ENCODE measurements around the gene HDAC4.

HDAC4 gene

DNA sequence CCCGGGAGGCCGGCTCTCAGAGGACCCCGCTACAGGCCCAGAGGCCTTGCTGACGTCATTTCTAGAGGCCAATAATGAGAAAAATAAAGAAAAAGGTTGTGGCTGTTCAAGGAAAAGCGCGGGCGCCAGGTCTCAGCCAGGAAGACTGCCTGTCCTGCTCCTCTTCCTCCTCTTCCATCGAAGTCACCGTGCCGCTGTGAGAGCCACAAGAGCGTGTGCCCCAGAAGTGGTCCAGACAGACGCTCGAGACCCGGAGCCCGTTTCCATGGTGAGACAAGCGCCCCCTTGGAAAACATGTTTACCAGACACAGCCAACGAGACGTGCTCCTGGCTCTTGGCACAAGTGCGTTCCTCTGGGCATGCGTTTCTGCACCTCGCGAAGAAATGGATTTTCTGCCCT is 210.5 kb downstream of the HDAC4 start:
- Histone ChIP-seq H3K36me3 (ENCODE audit: insufficient read depth, low read length) (peaks cover 42% of the 10 kb centered on the region; the same call in 1 of the 2 replicates), H3K79me2 (ENCODE audit: insufficient read depth, low read length) (no peaks in the 10 kb centered on the region), H3K4me3 (ENCODE audit: low read length, poor library complexity, severe bottlenecking) (no peak overlapping the region), H2AFZ (ENCODE audit: low read length) (no peak overlapping the region), H3K9me2 (replicated peaks; ENCODE audit: low read depth, low read length) (no peaks in the 10 kb centered on the region), H3K9me3 (ENCODE audit: insufficient read depth, low read depth, low read length) (peaks cover 6% of the 10 kb centered on the region; the same call in 1 of the 2 replicates), H4K20me1 (ENCODE audit: insufficient read depth, low read length, poor library complexity, severe bottlenecking) (no peaks in the 10 kb centered on the region), H3K9ac (ENCODE audit: low read depth, low read length, poor library complexity, severe bottlenecking) (no peak overlapping the region), H3F3A (ENCODE audit: low read depth) (no peaks in the 10 kb centered on the region), H3K4me2 (ENCODE audit: low read depth, low read length, poor library complexity, severe bottlenecking) (no peak overlapping the region), H3K27me3 (ENCODE audit: insufficient read depth, low read length, poor library complexity, severe bottlenecking) (no peaks in the 10 kb centered on the region), H3K4me1 (ENCODE audit: insufficient read depth, low read length, poor library complexity, severe bottlenecking) (no peaks in the 10 kb centered on the region)
- TF ChIP-seq, protein P1, sequence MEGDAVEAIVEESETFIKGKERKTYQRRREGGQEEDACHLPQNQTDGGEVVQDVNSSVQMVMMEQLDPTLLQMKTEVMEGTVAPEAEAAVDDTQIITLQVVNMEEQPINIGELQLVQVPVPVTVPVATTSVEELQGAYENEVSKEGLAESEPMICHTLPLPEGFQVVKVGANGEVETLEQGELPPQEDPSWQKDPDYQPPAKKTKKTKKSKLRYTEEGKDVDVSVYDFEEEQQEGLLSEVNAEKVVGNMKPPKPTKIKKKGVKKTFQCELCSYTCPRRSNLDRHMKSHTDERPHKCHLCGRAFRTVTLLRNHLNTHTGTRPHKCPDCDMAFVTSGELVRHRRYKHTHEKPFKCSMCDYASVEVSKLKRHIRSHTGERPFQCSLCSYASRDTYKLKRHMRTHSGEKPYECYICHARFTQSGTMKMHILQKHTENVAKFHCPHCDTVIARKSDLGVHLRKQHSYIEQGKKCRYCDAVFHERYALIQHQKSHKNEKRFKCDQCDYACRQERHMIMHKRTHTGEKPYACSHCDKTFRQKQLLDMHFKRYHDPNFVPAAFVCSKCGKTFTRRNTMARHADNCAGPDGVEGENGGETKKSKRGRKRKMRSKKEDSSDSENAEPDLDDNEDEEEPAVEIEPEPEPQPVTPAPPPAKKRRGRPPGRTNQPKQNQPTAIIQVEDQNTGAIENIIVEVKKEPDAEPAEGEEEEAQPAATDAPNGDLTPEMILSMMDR (conservative IDR thresholded peaks at IDR 0.05; ENCODE audit: low read length) = no peak
- no peak for TF ChIP-seq EZH2phosphoT487 (IDR thresholded peaks at IDR 0.05; ENCODE audit: borderline replicate concordance)

- Histone ChIP-seq H2AFZ (ENCODE audit: low read length) (no peak overlapping the region), H3K36me3 (ENCODE audit: insufficient read depth, low read length) (peaks cover 43% of the 10 kb centered on the region; the same call in 1 of the 2 replicates), H3K9me3 (ENCODE audit: insufficient read depth, low read depth, low read length) (peaks cover 6% of the 10 kb centered on the region; the same call in 1 of the 2 replicates), H3K9me2 (replicated peaks; ENCODE audit: low read depth, low read length) (no peaks in the 10 kb centered on the region), H3K9ac (ENCODE audit: low read depth, low read length, poor library complexity, severe bottlenecking) (no peak overlapping the region), H3K27me3 (ENCODE audit: insufficient read depth, low read length, poor library complexity, severe bottlenecking) (no peaks in the 10 kb centered on the region), H3K4me1 (ENCODE audit: insufficient read depth, low read length, poor library complexity, severe bottlenecking) (no peaks in the 10 kb centered on the region), H3K79me2 (ENCODE audit: insufficient read depth, low read length) (no peaks in the 10 kb centered on the region), H3F3A (ENCODE audit: low read depth) (no peaks in the 10 kb centered on the region), H4K20me1 (ENCODE audit: insufficient read depth, low read length, poor library complexity, severe bottlenecking) (no peaks in the 10 kb centered on the region), H3K4me2 (ENCODE audit: low read depth, low read length, poor library complexity, severe bottlenecking) (no peak overlapping the region), H3K4me3 (ENCODE audit: low read length, poor library complexity, severe bottlenecking) (no peak overlapping the region)
- TF ChIP-seq, protein P1 (conservative IDR thresholded peaks at IDR 0.05; ENCODE audit: low read length) = no peak
- no peak for TF ChIP-seq EZH2phosphoT487 (IDR thresholded peaks at IDR 0.05; ENCODE audit: borderline replicate concordance)
These were observed 211.1 kb downstream of the HDAC4 start for GRCh38 chr2:239189711-239190131.

DNA sequence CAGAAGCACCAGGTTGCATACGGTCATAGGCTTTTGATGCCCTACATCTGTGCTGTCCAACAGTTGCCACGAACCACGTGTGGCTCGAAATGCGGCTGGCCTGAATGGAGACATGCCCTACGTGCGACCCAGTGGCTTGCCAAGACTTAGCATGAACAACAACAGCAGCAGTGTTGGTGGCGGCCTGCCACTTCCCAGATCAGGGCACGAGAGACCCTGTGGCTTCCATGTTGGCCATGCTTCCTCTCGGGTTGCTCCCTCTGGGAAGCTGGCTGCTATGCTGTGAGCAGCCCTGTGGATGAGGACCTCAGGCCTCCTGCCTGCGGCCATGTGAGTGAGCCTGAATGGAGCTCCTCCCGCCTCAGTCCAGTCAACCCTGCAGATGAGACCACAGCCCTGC is 212.3 kb downstream of the HDAC4 start:
- no peaks in the 10 kb centered on the region for H3K27me3 ChIP-seq (ENCODE audit: insufficient read depth, low read length, poor library complexity, severe bottlenecking)
- no peak overlapping the region for H3K4me3 ChIP-seq (ENCODE audit: low read length, poor library complexity, severe bottlenecking)
- H3K4me2 ChIP-seq (ENCODE audit: low read depth, low read length, poor library complexity, severe bottlenecking) = no peak overlapping the region
- peaks cover 37% of the 10 kb centered on the region; the same call in 1 of the 2 replicates for H3K36me3 ChIP-seq (ENCODE audit: insufficient read depth, low read length)
- H3K79me2 ChIP-seq (ENCODE audit: insufficient read depth, low read length) = no peaks in the 10 kb centered on the region
- no peak overlapping the region for H2AFZ ChIP-seq (ENCODE audit: low read length)
- peaks cover 6% of the 10 kb centered on the region; the same call in 1 of the 2 replicates for H3K9me3 ChIP-seq (ENCODE audit: insufficient read depth, low read depth, low read length)
- H4K20me1 ChIP-seq (ENCODE audit: insufficient read depth, low read length, poor library complexity, severe bottlenecking) = no peaks in the 10 kb centered on the region
- no peak overlapping the region for H3K9ac ChIP-seq (ENCODE audit: low read depth, low read length, poor library complexity, severe bottlenecking)
- H3K9me2 ChIP-seq (replicated peaks; ENCODE audit: low read depth, low read length) = no peaks in the 10 kb centered on the region
- H3K4me1 ChIP-seq (ENCODE audit: insufficient read depth, low read length, poor library complexity, severe bottlenecking) = no peaks in the 10 kb centered on the region
- TF ChIP-seq EZH2phosphoT487 (IDR thresholded peaks at IDR 0.05; ENCODE audit: borderline replicate concordance) = no peak
- no peaks in the 10 kb centered on the region for H3F3A ChIP-seq (ENCODE audit: low read depth)

Data from Loucy (cell line).